ENCODE data around the gene ARF1.
"Not testable (repeated sequence)": the region's sequence is repeated elsewhere in the genome, so short reads cannot be mapped to it uniquely, and the experiment has no call there.

The ARF1 gene

DNA sequence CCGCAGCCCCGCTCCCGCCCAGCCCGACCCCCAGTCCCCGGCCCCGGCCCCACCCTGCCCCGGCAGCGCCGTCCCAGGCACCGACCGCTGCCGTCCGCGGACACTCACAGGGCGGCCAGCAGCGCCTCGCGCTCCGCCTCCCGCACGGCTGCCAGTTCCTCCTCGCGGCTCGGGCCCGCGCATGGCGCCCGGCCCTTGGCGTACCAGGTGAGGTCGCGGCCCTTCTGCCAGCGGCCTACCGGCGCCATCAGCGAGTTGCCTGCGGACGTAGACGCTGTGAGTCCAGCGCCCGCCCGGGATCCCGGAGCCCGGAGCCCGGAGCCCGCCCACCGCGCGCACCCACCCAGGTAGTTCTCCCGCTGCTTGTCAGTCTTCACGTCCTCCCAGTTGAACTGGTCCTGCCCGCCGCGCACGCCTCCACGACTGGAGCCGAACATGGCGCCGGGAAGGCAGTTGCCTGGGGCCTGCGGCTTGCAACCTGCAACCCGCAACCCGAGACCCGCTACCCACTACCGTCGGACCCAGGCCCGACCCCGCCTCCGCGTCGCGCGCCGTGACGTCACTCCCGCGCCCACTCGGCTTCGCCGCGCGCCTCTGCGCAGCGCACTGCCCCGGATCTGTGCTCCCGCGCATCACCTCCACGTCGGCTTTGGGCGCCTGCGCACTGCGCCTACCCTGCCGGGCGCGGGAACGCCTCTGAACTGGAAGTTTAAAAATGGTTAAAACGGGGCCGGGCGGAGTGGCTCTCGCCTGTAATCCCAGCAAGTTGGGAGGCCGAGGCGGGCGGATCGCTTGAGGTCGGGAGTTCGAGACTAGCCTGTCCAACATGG lies 20.5 kb downstream of the ARF1 start, which contains the start of gene C1orf35:
Gene C1orf35, minus strand, starts transcription at position 535 of the 830 bp plus-strand sequence. Its CDS starts 98 bp downstream, at position 437.
- peak; percentile 98 for DNase-seq (ENCODE audit: low spot score)

- no peak for DNase-seq (ENCODE audit: low spot score)
Observed at GRCh38 chr1:228104526-228105269, 22.2 kb downstream of the ARF1 start.

- DNase-seq (ENCODE audit: low spot score), result no peak
Observed at GRCh38 chr1:228105270-228105995, 22.9 kb downstream of the ARF1 start.

DNA sequence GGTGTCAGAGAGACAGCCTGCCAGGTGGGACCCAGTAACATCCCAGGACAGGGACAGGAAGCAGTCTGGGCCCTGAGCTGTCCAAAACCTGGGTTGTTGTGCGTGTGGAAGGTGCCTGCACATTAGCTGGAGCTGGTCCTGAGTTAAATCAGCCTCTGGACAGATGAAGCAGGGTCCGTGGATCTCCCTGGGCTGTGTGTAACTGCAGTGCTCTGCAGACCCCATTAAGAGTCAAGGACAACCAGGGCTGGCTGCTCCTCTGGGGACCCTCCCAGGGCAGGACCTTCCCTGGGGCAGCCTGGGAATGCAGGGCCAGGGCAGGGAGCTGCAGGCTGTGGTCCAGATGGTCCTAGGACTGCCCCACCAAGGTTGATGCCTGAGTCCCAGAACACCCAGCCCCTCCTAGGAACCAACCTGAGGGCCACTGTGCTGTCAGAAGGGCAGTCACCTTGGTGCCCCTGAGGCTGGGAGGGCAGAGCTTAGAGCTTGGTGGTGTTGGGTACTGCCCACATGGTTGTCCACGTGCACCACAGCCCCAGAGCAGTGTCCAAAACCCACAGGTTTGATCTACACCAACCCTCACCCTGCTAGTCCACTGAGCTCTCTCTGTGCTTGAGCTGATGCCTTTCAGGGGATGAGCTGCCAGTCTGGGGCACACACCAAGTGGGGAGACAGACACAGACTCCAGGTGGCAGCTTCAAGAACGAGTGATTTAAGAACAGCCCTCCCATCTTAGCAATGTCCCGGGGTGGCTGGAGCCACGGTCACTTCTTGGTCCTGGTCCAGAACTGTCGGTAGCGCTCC lies 23.7 kb downstream of the ARF1 start:
- DNase-seq (ENCODE audit: low spot score), result no peak

DNA sequence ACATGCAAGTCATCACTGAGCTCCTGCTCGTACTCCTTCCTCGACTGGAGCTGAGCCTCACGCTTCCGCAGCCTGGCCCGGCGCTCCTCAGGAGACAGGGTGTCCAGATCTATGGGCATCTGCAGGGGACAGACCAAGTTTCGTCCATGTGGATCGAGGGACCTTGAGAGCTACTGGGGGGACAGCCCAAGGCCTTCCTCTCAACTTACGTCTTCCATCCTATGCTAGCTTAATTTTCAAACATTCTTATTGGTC lies 24.2 kb downstream of the ARF1 start:
- DNase-seq (ENCODE audit: low spot score), result no peak

GRCh38 chr1:228107636-228108035 lies 25.1 kb downstream of the ARF1 start:
- DNase-seq (ENCODE audit: low spot score), result no peak

DNA sequence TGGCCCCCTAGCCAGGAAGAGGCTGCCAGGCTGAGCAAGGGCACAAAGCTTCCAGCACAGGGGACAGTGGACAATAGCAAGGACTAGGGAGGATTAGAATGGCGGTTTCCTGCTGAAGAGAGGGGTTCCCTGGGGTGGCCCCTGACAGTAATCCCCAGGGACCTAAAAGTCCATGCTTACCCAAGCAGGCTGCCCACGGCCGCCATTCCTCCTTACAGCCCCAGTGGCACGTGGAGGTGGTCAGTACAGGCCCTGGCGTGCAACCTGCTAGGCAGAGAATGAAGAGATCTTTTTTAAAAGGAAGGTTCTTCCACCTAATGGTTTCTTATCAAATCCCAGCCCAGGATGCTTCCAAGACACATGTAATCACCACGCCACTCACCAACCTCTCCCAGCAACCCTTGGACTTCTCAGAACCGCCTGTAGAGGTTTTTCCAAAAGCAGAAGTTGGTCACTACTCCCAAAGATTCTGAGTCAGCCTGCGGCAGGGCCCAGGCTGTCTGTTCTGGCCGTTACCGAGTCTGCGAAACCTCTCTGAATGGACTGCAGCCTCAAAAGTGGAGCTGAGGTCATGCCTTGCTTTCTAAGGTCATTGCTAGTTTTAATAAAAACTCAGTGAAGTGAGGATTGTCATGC lies 25.7 kb downstream of the ARF1 start:
- no peak for DNase-seq (ENCODE audit: low spot score)

- DNase-seq (ENCODE audit: low spot score), result no peak
Observed at GRCh38 chr1:228108742-228109072, 26.2 kb downstream of the ARF1 start.

GRCh38 chr1:228109073-228109961 lies 26.8 kb downstream of the ARF1 start, which contains the start of gene MRPL55:
TSS of gene MRPL55 (minus strand) at chr1:228109299. CDS start at chr1:228108260, 1,039 bp downstream.
- DNase-seq (ENCODE audit: low spot score), result peak; percentile 97

- no peak for DNase-seq (ENCODE audit: low spot score)
Observed at GRCh38 chr1:228109962-228110488, 27.5 kb downstream of the ARF1 start.

DNA sequence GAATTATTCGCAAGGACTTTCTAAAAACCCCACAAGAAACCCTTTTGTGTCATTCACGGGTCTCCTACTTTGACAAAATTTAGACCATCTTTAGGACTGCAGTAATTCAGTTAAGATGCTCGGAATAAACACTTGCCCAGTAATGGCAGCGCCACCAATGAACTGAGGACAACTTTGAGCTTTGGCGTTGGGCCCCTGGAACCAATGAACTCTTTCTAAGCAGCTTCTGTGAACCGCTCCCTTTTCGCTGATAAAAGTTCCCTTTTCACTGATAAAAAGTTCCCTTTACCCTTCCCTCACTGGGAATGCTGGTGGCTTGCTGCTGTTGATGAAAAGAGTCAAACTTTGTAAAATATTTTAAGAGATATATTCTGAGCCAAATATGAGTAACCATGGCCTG lies 28.0 kb downstream of the ARF1 start:
- no peak for DNase-seq (ENCODE audit: low spot score)

DNA sequence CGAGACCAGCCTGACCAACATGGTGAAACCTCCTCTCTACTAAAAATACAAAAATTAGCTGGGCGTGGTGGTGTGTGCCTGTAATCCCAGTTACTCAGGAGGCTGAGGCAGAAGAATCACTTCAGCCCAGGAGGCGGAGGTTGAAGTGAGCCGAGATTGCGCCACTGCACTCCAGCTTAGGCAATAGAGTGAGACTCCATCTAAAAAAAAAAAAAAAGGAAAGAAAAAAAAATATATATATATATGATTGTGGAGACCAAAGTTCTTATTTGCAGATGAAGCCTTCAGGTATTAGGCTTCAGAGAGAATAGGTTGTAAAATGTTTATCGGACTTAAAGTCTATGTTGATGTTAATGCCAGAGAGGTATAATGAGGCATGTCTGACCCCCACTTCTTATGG lies 28.8 kb downstream of the ARF1 start:
- DNase-seq (ENCODE audit: low spot score), result not testable (repeated sequence)

GRCh38 chr1:228112167-228112566 lies 29.7 kb downstream of the ARF1 start:
- no peak for DNase-seq (ENCODE audit: low spot score)

DNA sequence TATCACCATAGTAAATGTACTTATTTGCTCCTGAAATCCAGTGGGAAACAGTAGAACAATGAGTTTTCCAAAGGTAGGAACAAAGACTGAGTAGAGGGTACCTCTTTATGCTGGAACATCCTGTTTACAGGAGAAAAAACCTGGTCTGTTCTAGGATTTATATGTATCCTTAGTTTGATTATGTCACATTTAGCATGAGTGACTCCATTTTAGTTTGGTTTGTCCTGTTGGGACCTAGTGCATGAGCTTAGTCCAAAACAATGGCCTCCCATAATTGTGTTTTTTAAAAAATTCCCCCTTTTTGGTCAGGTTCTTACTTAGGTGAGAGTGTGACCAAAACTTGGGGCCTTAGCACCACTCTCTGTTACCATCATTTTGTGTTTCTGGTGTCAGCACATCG lies 30.1 kb downstream of the ARF1 start:
- DNase-seq (ENCODE audit: low spot score), result no peak

GRCh38 chr1:228114827-228115226 lies 32.3 kb downstream of the ARF1 start:
- DNase-seq (ENCODE audit: low spot score), result no peak

DNA sequence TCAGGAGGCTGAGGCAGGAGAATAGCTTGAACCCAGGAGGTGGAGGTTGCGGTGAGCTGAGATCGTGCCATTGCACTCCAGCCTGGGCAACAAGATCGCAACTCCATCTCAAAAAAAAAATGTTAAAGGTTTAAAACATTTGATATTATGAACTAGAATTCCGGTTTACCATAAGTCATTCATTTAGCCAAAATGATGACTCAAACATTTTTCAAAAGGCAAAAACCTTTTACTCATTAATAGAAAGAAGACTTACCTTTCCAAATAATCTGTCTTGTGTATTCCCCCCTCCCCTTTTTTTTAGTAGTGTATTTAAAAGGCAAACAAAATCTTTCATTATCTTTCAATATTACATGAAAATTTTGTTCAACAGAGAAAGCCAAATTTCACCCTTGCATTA lies 34.8 kb downstream of the ARF1 start:
- DNase-seq (ENCODE audit: low spot score), result no peak

GRCh38 chr1:228118040-228118439 lies 35.5 kb downstream of the ARF1 start:
- DNase-seq (ENCODE audit: low spot score), result no peak

DNA sequence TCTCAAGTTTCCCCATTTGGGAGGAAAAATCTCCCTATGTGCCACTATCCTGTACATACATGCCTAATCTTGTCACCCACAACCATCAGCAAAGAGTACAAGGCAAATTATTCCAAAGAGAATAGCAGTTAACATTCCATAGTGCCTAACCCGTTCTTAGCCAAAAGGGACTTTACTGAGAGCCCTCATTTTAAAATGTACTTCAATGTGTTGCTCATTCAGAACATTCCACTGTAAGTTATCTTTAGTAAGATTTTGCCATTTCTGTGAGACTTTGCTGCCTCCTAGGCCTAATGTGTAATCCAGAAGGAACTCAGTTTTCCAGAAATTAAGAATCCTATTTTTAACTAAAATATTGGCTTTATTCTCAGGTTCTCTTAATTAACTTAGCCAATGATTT lies 37.8 kb downstream of the ARF1 start:
- DNase-seq (ENCODE audit: low spot score), result no peak

DNA sequence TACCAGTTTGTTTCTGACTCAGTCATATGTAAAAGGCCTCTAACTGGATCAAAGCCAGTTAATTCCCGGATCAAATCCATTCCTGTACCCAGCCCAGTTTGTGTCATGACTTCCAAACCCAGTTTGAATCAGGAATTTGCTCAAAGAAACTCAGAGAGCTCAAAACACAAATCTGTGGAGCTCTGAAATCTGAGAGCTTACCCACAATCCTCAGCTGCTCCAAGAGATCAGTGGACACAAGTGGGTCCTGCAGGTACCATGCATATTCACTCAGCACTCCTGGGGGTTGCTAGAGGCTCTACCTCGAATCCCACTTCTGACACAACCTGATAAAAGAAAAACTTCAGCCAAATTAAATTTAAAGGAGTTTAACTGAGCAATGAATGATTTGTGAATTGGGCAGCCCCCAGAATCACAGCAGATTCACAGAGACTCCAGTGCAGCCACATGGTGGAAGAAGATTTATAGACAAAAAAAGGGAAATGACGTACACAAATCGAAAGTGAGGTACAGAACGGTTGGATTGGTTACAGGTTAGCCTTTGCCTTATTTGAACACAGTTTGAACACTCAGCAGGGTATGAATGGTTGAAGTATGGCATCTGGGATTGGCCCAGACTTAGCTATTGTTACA lies 38.5 kb downstream of the ARF1 start:
- DNase-seq (ENCODE audit: low spot score), result no peak

DNA sequence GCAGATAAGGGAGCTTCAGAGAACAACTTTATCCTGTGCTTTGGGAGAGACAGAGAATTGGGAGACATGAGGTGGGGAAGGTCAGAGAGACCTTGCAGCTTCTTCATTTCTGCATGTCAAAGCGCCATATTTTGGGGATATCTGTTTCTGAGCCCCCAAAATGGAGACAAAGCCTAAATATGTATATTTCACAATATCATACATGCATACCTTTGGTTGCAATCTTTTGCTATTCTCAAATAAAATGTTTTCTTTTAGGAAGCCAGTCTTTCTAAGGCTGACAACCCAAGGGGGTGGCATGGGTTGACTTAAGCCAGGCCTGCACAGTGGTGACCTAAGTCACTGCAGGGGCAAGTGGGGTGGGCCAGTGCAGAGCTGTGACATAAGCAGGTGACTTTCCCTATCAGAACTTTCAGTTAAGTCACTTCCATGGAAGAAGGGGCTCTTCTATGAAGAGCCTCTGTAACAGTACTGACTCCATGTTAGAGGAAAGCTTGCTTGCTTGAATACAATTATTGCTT lies 40.5 kb downstream of the ARF1 start:
- DNase-seq (ENCODE audit: low spot score), result no peak
